ENCODE measurements around the gene NAA10. TPM values are rescaled to one million over a fixed set of nuclear protein-coding genes. Genes with fewer than 3 reads are reported as not detected.

Gene NAA10
- total RNA-seq, 4 donors from 2014 or later = 48.0 to 152 (median 73.8) TPM

- Histone ChIP-seq H3K4me1 (peaks cover 0 to 52% (median 32%) of the 10 kb centered on the region in 4 donors), H3K4me3 (no peak overlapping the region), H3K27me3 (no peaks in the 10 kb centered on the region), H3K36me3 (peaks cover 0 to 20% (median 0%) of the 10 kb centered on the region in 3 donors), H3K9me3 (no peaks in the 10 kb centered on the region), H3K27ac (peak overlapping the region; percentile 13 to 98 (median 97))
- TF ChIP-seq POLR2A (IDR thresholded peaks at IDR 0.05) (no peak), EP300 (IDR thresholded peaks at IDR 0.05) (no peak)
- TF ChIP-seq, protein P1, sequence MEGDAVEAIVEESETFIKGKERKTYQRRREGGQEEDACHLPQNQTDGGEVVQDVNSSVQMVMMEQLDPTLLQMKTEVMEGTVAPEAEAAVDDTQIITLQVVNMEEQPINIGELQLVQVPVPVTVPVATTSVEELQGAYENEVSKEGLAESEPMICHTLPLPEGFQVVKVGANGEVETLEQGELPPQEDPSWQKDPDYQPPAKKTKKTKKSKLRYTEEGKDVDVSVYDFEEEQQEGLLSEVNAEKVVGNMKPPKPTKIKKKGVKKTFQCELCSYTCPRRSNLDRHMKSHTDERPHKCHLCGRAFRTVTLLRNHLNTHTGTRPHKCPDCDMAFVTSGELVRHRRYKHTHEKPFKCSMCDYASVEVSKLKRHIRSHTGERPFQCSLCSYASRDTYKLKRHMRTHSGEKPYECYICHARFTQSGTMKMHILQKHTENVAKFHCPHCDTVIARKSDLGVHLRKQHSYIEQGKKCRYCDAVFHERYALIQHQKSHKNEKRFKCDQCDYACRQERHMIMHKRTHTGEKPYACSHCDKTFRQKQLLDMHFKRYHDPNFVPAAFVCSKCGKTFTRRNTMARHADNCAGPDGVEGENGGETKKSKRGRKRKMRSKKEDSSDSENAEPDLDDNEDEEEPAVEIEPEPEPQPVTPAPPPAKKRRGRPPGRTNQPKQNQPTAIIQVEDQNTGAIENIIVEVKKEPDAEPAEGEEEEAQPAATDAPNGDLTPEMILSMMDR (IDR thresholded peaks at IDR 0.05) = no peak
- WGBS, 2 donors = 47 to 77% methylated on average over 6 to 14 of the region's 14 CpGs
- DNase-seq (ENCODE audit: low spot score in 2 of 2) = no peak
These were observed 32.2 kb upstream of the NAA10 start for GRCh38 chrX:153966841-153967535.

DNA sequence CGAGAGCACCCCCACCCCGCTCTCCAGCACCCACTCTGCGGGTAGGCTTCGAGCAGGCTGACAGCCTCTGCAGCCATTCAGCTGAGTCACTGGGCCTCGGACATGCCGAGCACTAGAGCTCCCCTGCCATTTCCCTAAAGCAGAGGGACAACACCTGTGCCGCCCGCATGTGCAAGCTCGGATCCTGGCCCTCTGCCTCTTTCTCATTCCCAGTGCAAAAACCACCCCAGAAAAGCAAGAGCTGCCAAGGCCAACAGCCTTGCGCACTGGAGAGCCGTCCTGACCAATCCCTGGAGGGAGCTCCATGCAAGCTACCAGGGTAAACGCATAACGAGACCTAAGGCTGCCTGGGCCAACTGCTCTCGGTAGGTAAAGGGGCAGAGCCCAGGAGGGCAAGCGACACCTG, 31.4 kb upstream of the NAA10 start:
- Histone ChIP-seq H3K27ac (peak overlapping the region in 3 of 4 donors; percentile 96 to 98 (median 98)), H3K36me3 (peaks cover 0 to 27% (median 0%) of the 10 kb centered on the region in 3 donors), H3K4me3 (no peak overlapping the region), H3K27me3 (no peaks in the 10 kb centered on the region), H3K4me1 (peaks cover 0 to 52% (median 32%) of the 10 kb centered on the region in 4 donors), H3K9me3 (no peaks in the 10 kb centered on the region)
- TF ChIP-seq, protein P1 (IDR thresholded peaks at IDR 0.05) = no peak
- TF ChIP-seq EP300 (IDR thresholded peaks at IDR 0.05) (no peak), POLR2A (IDR thresholded peaks at IDR 0.05) (no peak)
- DNase-seq (ENCODE audit: low spot score in 2 of 2) = no peak
- 27 to 82% methylated on average over 8 to 10 of the region's 15 CpGs for WGBS, 2 donors

GRCh38 chrX:153965406-153965805, 30.6 kb upstream of the NAA10 start:
- Histone ChIP-seq H3K4me3 (no peak overlapping the region), H3K4me1 (peaks cover 0 to 52% (median 32%) of the 10 kb centered on the region in 4 donors), H3K27ac (peak overlapping the region in 2 of 4 donors; percentile 96 to 98), H3K9me3 (no peaks in the 10 kb centered on the region), H3K27me3 (no peaks in the 10 kb centered on the region), H3K36me3 (peaks cover 0 to 36% (median 0%) of the 10 kb centered on the region in 3 donors)
- DNase-seq (ENCODE audit: low spot score in 2 of 2) = no peak
- WGBS, 2 donors = 33 to 81% methylated on average over 3 to 5 of the region's 5 CpGs
- TF ChIP-seq EP300 (IDR thresholded peaks at IDR 0.05) (no peak), POLR2A (IDR thresholded peaks at IDR 0.05) (no peak)
- TF ChIP-seq, protein P1 (IDR thresholded peaks at IDR 0.05) = no peak

DNA sequence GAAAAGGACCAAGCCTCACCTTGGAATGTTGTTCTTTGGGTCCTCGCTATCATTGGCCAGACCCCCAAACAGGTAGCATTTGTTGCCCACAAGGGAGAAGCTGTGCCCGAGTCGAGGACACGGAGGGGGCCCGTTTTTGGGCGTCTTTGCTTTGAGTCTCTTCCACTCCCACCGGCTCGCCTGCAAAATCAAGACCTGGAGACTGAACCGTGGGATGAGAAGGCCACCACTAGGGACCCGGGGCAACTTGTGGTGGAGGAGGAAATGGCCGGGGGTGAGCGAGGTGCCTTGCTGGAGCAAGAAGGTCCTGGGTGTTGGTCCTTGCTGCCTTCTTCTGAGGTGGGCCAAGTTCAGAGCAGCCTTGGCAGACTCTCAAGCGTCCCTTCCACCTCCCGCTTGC, 29.3 kb upstream of the NAA10 start:
- TF ChIP-seq, protein P1 (IDR thresholded peaks at IDR 0.05) = no peak
- no peak for TF ChIP-seq POLR2A (IDR thresholded peaks at IDR 0.05)
- no peak for TF ChIP-seq EP300 (IDR thresholded peaks at IDR 0.05)
- no peak overlapping the region for H3K4me3 ChIP-seq
- peaks cover 0 to 49% (median 3%) of the 10 kb centered on the region in 3 donors for H3K36me3 ChIP-seq
- no peaks in the 10 kb centered on the region for H3K9me3 ChIP-seq
- peak overlapping the region in 2 of 4 donors; percentile 70 to 96 for H3K27ac ChIP-seq
- H3K27me3 ChIP-seq = no peaks in the 10 kb centered on the region
- 70 to 87% methylated on average over 2 to 14 of the region's 14 CpGs for WGBS, 2 donors
- peaks cover 0 to 46% (median 29%) of the 10 kb centered on the region in 4 donors for H3K4me1 ChIP-seq
- DNase-seq (ENCODE audit: low spot score in 2 of 2) = no peak

DNA sequence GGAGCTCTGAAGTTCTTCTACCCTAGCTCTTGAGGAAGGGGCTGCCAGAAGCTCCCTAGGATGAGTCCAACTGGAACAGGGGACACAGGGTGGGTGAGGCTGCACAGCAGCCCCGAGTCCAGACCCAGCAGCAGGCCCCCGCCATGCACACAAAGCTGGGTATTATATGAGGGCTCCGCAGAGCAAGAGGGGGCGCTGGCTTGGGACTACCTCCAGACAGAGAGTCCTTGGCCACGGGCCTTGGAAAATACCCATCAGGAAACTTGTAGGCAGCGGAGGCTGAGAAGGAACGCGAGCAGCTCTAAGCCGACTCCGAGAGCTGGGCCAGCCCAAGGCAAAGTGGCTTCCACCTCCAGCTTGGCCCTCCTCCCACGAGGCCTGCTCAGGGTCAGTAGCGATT, 28.7 kb upstream of the NAA10 start:
- no peak overlapping the region for H3K4me3 ChIP-seq
- peaks cover 0 to 55% (median 4%) of the 10 kb centered on the region in 3 donors for H3K36me3 ChIP-seq
- H3K27ac ChIP-seq = peak overlapping the region in 2 of 4 donors; percentile 70 to 96
- TF ChIP-seq EP300 (IDR thresholded peaks at IDR 0.05) (no peak), POLR2A (IDR thresholded peaks at IDR 0.05) (no peak)
- TF ChIP-seq, protein P1 (IDR thresholded peaks at IDR 0.05) = no peak
- WGBS, 2 donors = 64 to 88% methylated on average over 6 to 12 of the region's 12 CpGs
- peaks cover 0 to 40% (median 24%) of the 10 kb centered on the region in 4 donors for H3K4me1 ChIP-seq
- H3K9me3 ChIP-seq = no peaks in the 10 kb centered on the region
- DNase-seq (ENCODE audit: low spot score in 2 of 2) = no peak
- no peaks in the 10 kb centered on the region for H3K27me3 ChIP-seq

Data from tibial nerve (tissue), 4 donors.